Neural crest cell (in vitro differentiated cells): Measurements from ENCODE around the gene TKFC. TPM values are rescaled to one million over a fixed set of nuclear protein-coding genes. Genes with fewer than 3 reads are reported as not detected.

Experiments used
- DNase-seq: peaks from one replicate; pipeline ENCODE4 v3.0.0; 2021; ENCODE audit warnings: low read depth, mixed read lengths, low spot score
- H3K27ac Mint-ChIP-seq: one replicate; pipeline ENCODE4 v1.8.0; 2021; ENCODE audit warnings: mild to moderate bottlenecking, mixed read lengths; ENCODE audit not compliant: unreplicated experiment
- H3K27me3 Mint-ChIP-seq: 2 replicates; pipeline ENCODE4 v1.8.0; 2021; ENCODE audit warnings: low read depth, mild to moderate bottlenecking, mixed read lengths
- H3K36me3 Mint-ChIP-seq: 2 replicates; pipeline ENCODE4 v1.8.0; 2021; ENCODE audit warnings: low read depth, mild to moderate bottlenecking, mixed read lengths
- H3K4me1 Mint-ChIP-seq: 2 replicates; pipeline ENCODE4 v1.8.0; 2021; ENCODE audit warnings: mixed read lengths
- H3K4me3 Mint-ChIP-seq: one replicate; pipeline ENCODE4 v1.8.0; 2021; ENCODE audit warnings: mild to moderate bottlenecking, mixed read lengths
- H3K9me3 Mint-ChIP-seq: 2 replicates; pipeline ENCODE4 v1.8.0; 2021; ENCODE audit warnings: mixed read lengths
- CTCF ChIP-seq: fragments of 200-600 bp; sonication (generic); conservative IDR thresholded peaks from 2 replicates; pipeline ENCODE4 v1.5.0; 2021; ENCODE audit warnings: antibody characterized with exemption, mild to moderate bottlenecking
- total RNA-seq: library from RNA; stranded (reverse); gene quantifications from 2 replicates; pipeline ENCODE4 v1.2.1, GENCODE V29; 2021

TKFC gene
- total RNA-seq, 1 donor from 2014 or later = 53.9 TPM

- Mint-ChIP-seq H3K27me3 (no peaks in the 10 kb centered on the region), H3K27ac (no peak overlapping the region), H3K4me3 (no peak overlapping the region), H3K36me3 (peaks cover 17% of the 10 kb centered on the region), H3K4me1 (peaks cover 2% of the 10 kb centered on the region), H3K9me3 (no peaks in the 10 kb centered on the region)
- DNase-seq = no peak
- TF ChIP-seq CTCF = no peak
These were observed 7.2 kb upstream of the TKFC start for GRCh38 chr11:61325649-61326414.

- Mint-ChIP-seq H3K4me3 (no peak overlapping the region), H3K27me3 (no peaks in the 10 kb centered on the region), H3K9me3 (no peaks in the 10 kb centered on the region), H3K4me1 (peaks cover 20% of the 10 kb centered on the region), H3K36me3 (peaks cover 12% of the 10 kb centered on the region), H3K27ac (no peak overlapping the region)
- DNase-seq = no peak
- TF ChIP-seq CTCF = no peak
These were observed 5.4 kb upstream of the TKFC start for GRCh38 chr11:61327669-61328071.

- Mint-ChIP-seq H3K36me3 (peaks cover 12% of the 10 kb centered on the region), H3K27me3 (no peaks in the 10 kb centered on the region), H3K27ac (no peak overlapping the region), H3K4me3 (peak overlapping the region; percentile 52), H3K4me1 (peaks cover 21% of the 10 kb centered on the region), H3K9me3 (no peaks in the 10 kb centered on the region)
- no peak for DNase-seq
- TF ChIP-seq CTCF = no peak
These were observed 4.7 kb upstream of the TKFC start for GRCh38 chr11:61328351-61328750.

- H3K27ac Mint-ChIP-seq = peak overlapping the region; percentile 2
- no peaks in the 10 kb centered on the region for H3K9me3 Mint-ChIP-seq
- H3K36me3 Mint-ChIP-seq = peaks cover 8% of the 10 kb centered on the region
- peaks cover 30% of the 10 kb centered on the region for H3K4me1 Mint-ChIP-seq
- H3K27me3 Mint-ChIP-seq = no peaks in the 10 kb centered on the region
- no peak for DNase-seq
- no peak for TF ChIP-seq CTCF
- H3K4me3 Mint-ChIP-seq = peak overlapping the region; percentile 36
These were observed 3.2 kb upstream of the TKFC start for GRCh38 chr11:61329871-61330270.

GRCh38 chr11:61331651-61332050 is 1.4 kb upstream of the TKFC start:
- TF ChIP-seq CTCF = no peak
- Mint-ChIP-seq H3K36me3 (peaks cover 8% of the 10 kb centered on the region), H3K27ac (peak overlapping the region; percentile 53), H3K9me3 (no peaks in the 10 kb centered on the region), H3K27me3 (no peaks in the 10 kb centered on the region), H3K4me3 (peak overlapping the region; percentile 95), H3K4me1 (peaks cover 38% of the 10 kb centered on the region)
- no peak for DNase-seq
